Mesendoderm (in vitro differentiated cells): ENCODE results near the gene LONP2.

Experiments used
- DNase-seq: peaks from one replicate; pipeline ENCODE4 v3.0.0; 2013
- H2AK5ac ChIP-seq: 2 replicates; pipeline ENCODE4 v1.6.1; 2013; ENCODE audit warnings: low read length, inconsistent platforms
- H2BK120ac ChIP-seq: 2 replicates; pipeline ENCODE4 v1.6.1; 2013; ENCODE audit warnings: low read depth, mild to moderate bottlenecking, low read length, moderate library complexity, mixed read lengths
- H2BK15ac ChIP-seq: replicated peaks from 2 replicates; pipeline ENCODE4 v1.6.1; 2013; ENCODE audit warnings: low read depth, mild to moderate bottlenecking, moderate library complexity
- H2BK5ac ChIP-seq: 2 replicates; pipeline ENCODE4 v1.6.1; 2013; ENCODE audit warnings: low read length, inconsistent platforms
- H3K18ac ChIP-seq: 2 replicates; pipeline ENCODE4 v1.6.1; 2013; ENCODE audit warnings: mild to moderate bottlenecking, low read length, mixed read lengths
- H3K23ac ChIP-seq: one replicate; pipeline ENCODE4 v1.6.1; 2013; ENCODE audit warnings: low read length
- H3K27ac ChIP-seq: 2 replicates; pipeline ENCODE4 v1.5.1; 2013; ENCODE audit warnings: low read depth, mild to moderate bottlenecking, inconsistent platforms, low read length, moderate library complexity
- H3K27me3 ChIP-seq: 2 replicates; pipeline ENCODE4 v1.6.1; 2013; ENCODE audit warnings: low read length, control low read depth, mild to moderate bottlenecking, inconsistent platforms; ENCODE audit not compliant: insufficient read depth, poor library complexity
- H3K36me3 ChIP-seq: 2 replicates; pipeline ENCODE4 v1.6.1; 2013; ENCODE audit warnings: low read length, inconsistent platforms; ENCODE audit not compliant: control insufficient read depth, insufficient read depth
- H3K4ac ChIP-seq: one replicate; pipeline ENCODE4 v1.6.1; 2013; ENCODE audit warnings: low read depth, mild to moderate bottlenecking, low read length, moderate library complexity
- H3K4me1 ChIP-seq: 2 replicates; pipeline ENCODE4 v1.6.1; 2013; ENCODE audit warnings: low read depth, low read length, inconsistent platforms; ENCODE audit not compliant: control insufficient read depth
- H3K4me2 ChIP-seq: 2 replicates; pipeline ENCODE4 v1.6.1; 2013; ENCODE audit warnings: low read length
- H3K4me3 ChIP-seq: 2 replicates; pipeline ENCODE4 v1.5.1; 2013; ENCODE audit warnings: mild to moderate bottlenecking, low read length
- H3K56ac ChIP-seq: one replicate; pipeline ENCODE4 v1.6.1; 2013; ENCODE audit warnings: low read length
- H3K79me1 ChIP-seq: 2 replicates; pipeline ENCODE4 v1.6.1; 2013; ENCODE audit warnings: low read length, inconsistent platforms
- H3K79me2 ChIP-seq: 2 replicates; pipeline ENCODE4 v1.6.1; 2013; ENCODE audit warnings: mild to moderate bottlenecking, low read length; ENCODE audit not compliant: control insufficient read depth, insufficient read depth
- H3K9ac ChIP-seq: 2 replicates; pipeline ENCODE4 v1.6.1; 2013; ENCODE audit warnings: low read length, inconsistent platforms
- H4K5ac ChIP-seq: one replicate; pipeline ENCODE4 v1.6.1; 2013; ENCODE audit warnings: low read length
- H4K8ac ChIP-seq: one replicate; pipeline ENCODE4 v1.6.1; 2013; ENCODE audit warnings: low read depth, mild to moderate bottlenecking, control low read depth, low read length, moderate library complexity
- WGBS: extraction: QIAGEN DNeasy Blood & Tissue Kit; methylation state at CpG from one replicate; pipeline ENCODE4 v1.1.7; 2013; ENCODE audit warnings: low lambda C conversion rate, missing lambda C conversion rate; ENCODE audit not compliant: insufficient coverage; ENCODE audit errors: extremely low coverage; 5-methylcytosine and 5-hydroxymethylcytosine counted together

Gene LONP2

DNA sequence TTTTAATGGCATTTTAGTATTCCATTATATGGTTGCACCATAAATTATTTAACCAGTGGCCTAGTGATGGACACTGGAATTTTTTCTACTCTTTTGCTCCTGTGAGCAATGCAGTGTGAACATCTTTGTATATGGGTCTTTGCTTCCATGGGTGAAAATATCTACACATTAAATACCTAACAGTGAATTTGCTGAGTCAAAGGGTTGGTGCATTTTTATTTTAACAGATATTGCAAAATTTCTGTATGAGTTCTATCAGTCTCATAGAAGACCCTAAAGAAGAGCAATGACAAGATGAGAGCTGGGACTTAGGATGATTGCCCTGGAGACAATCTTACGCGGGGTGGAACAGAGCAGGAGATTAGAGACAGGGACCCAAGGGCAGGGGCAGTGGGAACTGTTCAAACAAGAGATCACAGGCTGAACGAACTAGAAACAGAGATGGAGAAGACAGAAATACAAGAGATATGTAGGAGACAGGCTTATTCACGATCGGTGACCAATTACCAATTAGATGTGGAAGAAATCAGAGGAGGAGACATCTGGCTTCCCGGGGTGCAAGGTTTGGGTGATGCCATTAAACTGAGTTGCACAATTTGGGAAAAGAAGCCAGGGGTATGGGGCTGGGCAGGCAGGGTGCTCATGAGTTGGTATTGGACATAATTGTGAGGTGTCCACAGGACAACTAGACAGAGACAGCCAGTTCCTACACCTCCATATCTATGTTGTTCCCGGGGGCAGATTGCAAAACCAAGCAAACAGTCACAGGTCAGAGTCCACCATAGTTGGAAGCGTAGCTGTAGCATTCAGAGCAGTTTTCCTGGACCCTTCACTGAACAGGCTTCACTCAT, 39.9 kb upstream of the LONP2 start:
- Histone ChIP-seq H3K79me1 (no peaks in the 10 kb centered on the region), H3K18ac (no peak overlapping the region), H3K4me3 (no peak overlapping the region), H4K5ac (no peak overlapping the region), H3K4ac (no peak overlapping the region), H3K4me1 (no peaks in the 10 kb centered on the region), H2BK5ac (no peak overlapping the region), H2AK5ac (no peak overlapping the region), H4K8ac (no peak overlapping the region), H2BK120ac (no peak overlapping the region), H3K23ac (no peak overlapping the region), H3K36me3 (no peaks in the 10 kb centered on the region), H3K79me2 (no peaks in the 10 kb centered on the region), H3K27me3 (no peaks in the 10 kb centered on the region), H3K4me2 (no peak overlapping the region), H3K27ac (no peak overlapping the region), H3K56ac (no peak overlapping the region), H3K9ac (no peak overlapping the region), H2BK15ac (no peak overlapping the region)
- no CpG with 5 or more reads among the region's 8 CpGs for WGBS
- DNase-seq = no peak

DNA sequence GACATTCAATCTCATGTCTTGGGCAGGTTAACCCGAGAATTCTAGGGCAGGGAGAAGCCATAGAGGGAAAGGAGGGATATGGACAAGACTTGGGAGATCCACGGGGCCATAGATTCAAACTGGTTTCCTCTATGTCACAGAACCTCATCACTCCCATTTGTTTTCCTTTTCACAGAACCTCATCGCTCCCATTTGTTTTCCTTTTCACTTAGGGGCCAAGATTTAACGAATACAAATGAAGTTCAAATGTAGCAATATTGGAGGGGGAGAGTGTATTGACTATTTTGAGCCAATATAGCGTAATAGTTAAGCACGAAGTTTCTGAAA, 39.3 kb upstream of the LONP2 start:
- no peak overlapping the region for H3K18ac ChIP-seq
- no CpG with 5 or more reads among the region's 6 CpGs for WGBS
- H3K4me1 ChIP-seq = no peaks in the 10 kb centered on the region
- H4K5ac ChIP-seq = no peak overlapping the region
- H3K4ac ChIP-seq = no peak overlapping the region
- H3K79me2 ChIP-seq = no peaks in the 10 kb centered on the region
- no peak overlapping the region for H2BK5ac ChIP-seq
- no peak overlapping the region for H3K56ac ChIP-seq
- H3K27me3 ChIP-seq = no peaks in the 10 kb centered on the region
- DNase-seq = no peak
- no peaks in the 10 kb centered on the region for H3K36me3 ChIP-seq
- no peak overlapping the region for H2AK5ac ChIP-seq
- H3K4me2 ChIP-seq = no peak overlapping the region
- no peak overlapping the region for H2BK15ac ChIP-seq
- no peak overlapping the region for H3K27ac ChIP-seq
- no peak overlapping the region for H2BK120ac ChIP-seq
- no peak overlapping the region for H3K23ac ChIP-seq
- H3K79me1 ChIP-seq = no peaks in the 10 kb centered on the region
- H4K8ac ChIP-seq = no peak overlapping the region
- H3K9ac ChIP-seq = no peak overlapping the region
- H3K4me3 ChIP-seq = no peak overlapping the region

DNA sequence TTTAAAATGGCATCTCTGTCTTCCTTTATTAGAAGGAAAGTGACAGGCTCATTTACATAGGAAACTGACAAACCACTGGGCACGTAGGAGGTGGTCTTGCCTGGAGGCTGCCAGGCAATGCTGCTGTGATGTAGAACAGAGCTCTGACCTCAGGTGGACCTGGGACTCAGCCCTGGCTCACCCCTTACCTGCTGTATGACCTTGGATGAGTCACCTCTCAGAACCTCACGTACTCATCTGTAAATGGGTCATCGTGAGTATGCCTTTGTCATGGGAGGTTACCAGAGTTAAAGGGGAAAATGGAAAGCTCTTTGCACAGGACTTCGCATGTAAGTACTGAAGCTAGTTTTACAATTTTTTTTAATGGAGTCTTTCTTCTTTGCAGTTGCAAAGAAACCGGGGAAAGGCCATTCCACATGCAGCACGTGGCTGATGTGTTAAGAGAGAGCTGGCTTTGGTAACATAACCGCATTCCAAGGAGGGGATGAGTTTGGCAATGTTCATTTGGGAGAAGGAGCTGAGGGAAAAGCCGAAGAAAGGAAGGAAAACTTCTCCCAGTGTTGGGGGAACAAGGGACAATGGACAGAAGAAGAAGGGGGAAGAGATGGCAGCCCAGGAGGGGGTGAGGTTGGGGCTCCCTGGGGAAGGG, 37.4 kb upstream of the LONP2 start:
- Histone ChIP-seq H3K56ac (no peak overlapping the region), H3K4me2 (no peak overlapping the region), H3K27ac (no peak overlapping the region), H3K27me3 (no peaks in the 10 kb centered on the region), H3K36me3 (no peaks in the 10 kb centered on the region), H3K4me1 (no peaks in the 10 kb centered on the region), H3K79me2 (no peaks in the 10 kb centered on the region), H3K9ac (no peak overlapping the region), H4K5ac (no peak overlapping the region), H3K18ac (no peak overlapping the region), H3K79me1 (no peaks in the 10 kb centered on the region), H2AK5ac (no peak overlapping the region), H3K4ac (no peak overlapping the region), H2BK120ac (no peak overlapping the region), H2BK15ac (no peak overlapping the region), H4K8ac (no peak overlapping the region), H2BK5ac (no peak overlapping the region), H3K4me3 (no peak overlapping the region), H3K23ac (no peak overlapping the region)
- peak; percentile 36 for DNase-seq
- WGBS = no CpG with 5 or more reads among the region's 8 CpGs

GRCh38 chr16:48210747-48211146, 33.4 kb upstream of the LONP2 start:
- no peak overlapping the region for H3K56ac ChIP-seq
- no peak overlapping the region for H3K23ac ChIP-seq
- no peak overlapping the region for H3K18ac ChIP-seq
- no peak for DNase-seq
- no peak overlapping the region for H2AK5ac ChIP-seq
- H3K79me1 ChIP-seq = no peaks in the 10 kb centered on the region
- H3K4me3 ChIP-seq = no peak overlapping the region
- H3K4me2 ChIP-seq = no peak overlapping the region
- no peak overlapping the region for H4K8ac ChIP-seq
- no peaks in the 10 kb centered on the region for H3K4me1 ChIP-seq
- no peaks in the 10 kb centered on the region for H3K36me3 ChIP-seq
- no peak overlapping the region for H3K4ac ChIP-seq
- H4K5ac ChIP-seq = no peak overlapping the region
- no peak overlapping the region for H2BK15ac ChIP-seq
- H3K27me3 ChIP-seq = no peaks in the 10 kb centered on the region
- no CpG with 5 or more reads among the region's 6 CpGs for WGBS
- H3K79me2 ChIP-seq = no peaks in the 10 kb centered on the region
- no peak overlapping the region for H3K9ac ChIP-seq
- no peak overlapping the region for H3K27ac ChIP-seq
- H2BK5ac ChIP-seq = no peak overlapping the region
- no peak overlapping the region for H2BK120ac ChIP-seq

DNA sequence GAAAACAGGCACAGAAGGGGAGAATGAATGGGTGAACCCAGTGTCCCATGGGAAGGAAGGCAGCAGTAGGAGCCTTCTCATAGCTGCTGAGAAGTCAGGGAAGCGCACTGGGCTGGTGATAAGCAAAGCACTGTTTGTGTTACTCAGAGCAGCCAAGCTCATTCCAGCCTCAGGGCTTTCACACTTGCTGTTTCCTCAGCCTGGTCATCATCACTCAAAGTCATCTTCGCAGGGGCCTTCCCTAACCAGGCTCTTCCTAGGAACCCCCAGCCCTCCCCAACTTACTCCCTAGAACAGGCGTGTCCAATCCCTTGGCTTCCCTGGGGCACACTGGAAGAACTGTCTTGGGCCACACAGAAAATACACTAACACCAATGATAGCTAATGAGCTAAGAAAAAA, 32.1 kb upstream of the LONP2 start:
- Histone ChIP-seq H3K56ac (no peak overlapping the region), H2BK15ac (no peak overlapping the region), H2AK5ac (no peak overlapping the region), H3K4ac (no peak overlapping the region), H3K18ac (no peak overlapping the region), H2BK5ac (no peak overlapping the region), H3K23ac (no peak overlapping the region), H3K9ac (no peak overlapping the region), H3K4me3 (no peak overlapping the region), H3K36me3 (no peaks in the 10 kb centered on the region), H3K4me1 (no peaks in the 10 kb centered on the region), H3K79me2 (no peaks in the 10 kb centered on the region), H3K27me3 (no peaks in the 10 kb centered on the region), H4K8ac (no peak overlapping the region), H3K27ac (no peak overlapping the region), H2BK120ac (no peak overlapping the region), H3K79me1 (no peaks in the 10 kb centered on the region), H3K4me2 (no peak overlapping the region), H4K5ac (no peak overlapping the region)
- WGBS = no CpG with 5 or more reads among the region's 3 CpGs
- peak; percentile 48 for DNase-seq
